Ishikawa (cell line): ENCODE results near the gene LDAF1.
A peak's percentile ranks its signal among the peaks of the same experiment; 100 is the strongest.

ENCODE experiments used
- CEBPB ChIP-seq: IDR thresholded peaks from 2 replicates; pipeline ENCODE4 v1.6.1; 2012
- CREB1 ChIP-seq: IDR thresholded peaks from 2 replicates; pipeline ENCODE4 v1.6.1; 2012; ENCODE audit warnings: low read depth
- EGR1 ChIP-seq: IDR thresholded peaks from 2 replicates; pipeline ENCODE4 v1.6.1; 2012
- EP300 ChIP-seq: IDR thresholded peaks from 2 replicates; pipeline ENCODE4 v1.6.1; 2012; ENCODE audit warnings: borderline replicate concordance
- FOXM1 ChIP-seq: IDR thresholded peaks from 2 replicates; pipeline ENCODE4 v1.6.1; 2012; ENCODE audit warnings: low read depth, borderline replicate concordance
- MAX ChIP-seq: IDR thresholded peaks from 2 replicates; pipeline ENCODE4 v1.6.1; 2012
- NFIC ChIP-seq: IDR thresholded peaks from 2 replicates; pipeline ENCODE4 v1.6.1; 2012
- RAD21 ChIP-seq: IDR thresholded peaks from 2 replicates; pipeline ENCODE4 v1.6.1; 2012; ENCODE audit warnings: low read depth
- TAF1 ChIP-seq: IDR thresholded peaks from 2 replicates; pipeline ENCODE4 v1.6.1; 2012; ENCODE audit warnings: low read depth, mild to moderate bottlenecking
- TCF12 ChIP-seq: IDR thresholded peaks from 2 replicates; pipeline ENCODE4 v1.6.1; 2012; ENCODE audit warnings: low read depth
- TEAD4 ChIP-seq: IDR thresholded peaks from 2 replicates; pipeline ENCODE4 v1.6.1; 2012
- USF1 ChIP-seq: IDR thresholded peaks from 2 replicates; pipeline ENCODE4 v1.6.1; 2012
- YY1 ChIP-seq: IDR thresholded peaks from 2 replicates; pipeline ENCODE4 v1.6.1; 2012; ENCODE audit warnings: low read depth
- ZBTB7A ChIP-seq: IDR thresholded peaks from 2 replicates; pipeline ENCODE4 v1.6.1; 2012; ENCODE audit warnings: low read depth
- TF ChIP-seq, protein P1 (sequence below): IDR thresholded peaks from 2 replicates; pipeline ENCODE4 v1.6.1; 2012; ENCODE audit warnings: low read depth, mild to moderate bottlenecking

LDAF1 gene

DNA sequence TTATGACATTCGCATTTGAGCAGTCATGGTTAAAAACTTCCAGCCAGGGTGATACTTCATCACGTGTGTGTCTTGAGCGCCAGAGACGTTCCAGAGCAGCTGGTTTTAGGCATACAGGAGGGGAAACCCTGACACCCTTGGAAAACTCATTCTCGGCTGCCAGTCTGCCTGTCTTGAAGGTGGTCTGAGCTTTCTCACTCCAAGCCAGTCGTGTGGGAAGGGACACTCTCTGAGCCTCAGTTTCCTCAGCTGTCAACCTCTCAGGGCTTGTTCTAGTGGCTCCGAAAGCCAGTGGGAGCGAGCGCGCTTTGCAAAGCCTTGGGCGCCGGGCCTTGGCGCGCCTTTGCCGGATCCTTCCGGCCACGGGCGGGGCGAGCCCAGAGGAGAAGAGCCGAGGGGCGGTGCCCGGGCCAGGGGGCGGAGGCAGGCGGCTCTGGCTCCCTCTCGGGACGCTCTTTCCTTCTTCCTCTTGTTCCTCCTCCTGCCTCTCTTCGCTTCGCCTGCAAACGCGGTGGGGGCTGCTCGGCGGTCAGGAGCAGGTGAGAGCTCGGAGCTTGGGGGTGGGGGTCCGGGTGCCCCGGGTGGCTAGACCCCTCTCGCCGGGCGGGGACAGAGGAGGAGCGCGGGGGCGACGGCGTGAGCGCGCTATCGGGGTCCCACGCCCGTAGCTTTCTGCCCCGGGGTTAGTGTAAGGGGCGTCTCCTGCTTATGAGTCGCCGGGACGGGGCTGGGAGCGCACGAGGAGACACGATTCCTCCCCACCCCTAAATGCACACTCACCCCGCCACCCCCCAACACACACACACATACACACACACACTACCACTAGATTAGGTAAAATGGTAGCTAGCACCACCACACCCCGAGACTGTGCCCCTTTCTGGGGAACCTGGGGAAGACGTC lies at the start of gene LDAF1:
Gene LDAF1, plus strand, starts transcription at position 467 of the 903 bp plus-strand sequence. CDS start 2,509 bp downstream, outside the sequence.
- TF ChIP-seq TCF12 (no peak), TEAD4 (no peak), RAD21 (no peak), USF1 (no peak), TAF1 (peak; percentile 46; the same call in 1 of the 2 replicates), MAX (no peak), NFIC (no peak), FOXM1 (no peak), CEBPB (no peak), ZBTB7A (peak; percentile 57; the same call in 1 of the 2 replicates), EGR1 (0 out of 2 replicates have a peak, but pooled peaks have one; percentile 19), CREB1 (no peak)

GRCh38 chr16:21116148-21116693 lies 42.3 kb upstream of the LDAF1 start:
- TF ChIP-seq EGR1 = no peak
- TF ChIP-seq USF1 = no peak
- no peak for TF ChIP-seq NFIC
- TF ChIP-seq YY1 = no peak

GRCh38 chr16:21117567-21117966 lies 40.9 kb upstream of the LDAF1 start:
- TF ChIP-seq YY1 = no peak
- no peak for TF ChIP-seq EP300
- TF ChIP-seq MAX = no peak
- TF ChIP-seq CEBPB = no peak
- TF ChIP-seq TCF12 = no peak
- TF ChIP-seq RAD21 = no peak
- TF ChIP-seq FOXM1 = no peak
- TF ChIP-seq, protein P1, sequence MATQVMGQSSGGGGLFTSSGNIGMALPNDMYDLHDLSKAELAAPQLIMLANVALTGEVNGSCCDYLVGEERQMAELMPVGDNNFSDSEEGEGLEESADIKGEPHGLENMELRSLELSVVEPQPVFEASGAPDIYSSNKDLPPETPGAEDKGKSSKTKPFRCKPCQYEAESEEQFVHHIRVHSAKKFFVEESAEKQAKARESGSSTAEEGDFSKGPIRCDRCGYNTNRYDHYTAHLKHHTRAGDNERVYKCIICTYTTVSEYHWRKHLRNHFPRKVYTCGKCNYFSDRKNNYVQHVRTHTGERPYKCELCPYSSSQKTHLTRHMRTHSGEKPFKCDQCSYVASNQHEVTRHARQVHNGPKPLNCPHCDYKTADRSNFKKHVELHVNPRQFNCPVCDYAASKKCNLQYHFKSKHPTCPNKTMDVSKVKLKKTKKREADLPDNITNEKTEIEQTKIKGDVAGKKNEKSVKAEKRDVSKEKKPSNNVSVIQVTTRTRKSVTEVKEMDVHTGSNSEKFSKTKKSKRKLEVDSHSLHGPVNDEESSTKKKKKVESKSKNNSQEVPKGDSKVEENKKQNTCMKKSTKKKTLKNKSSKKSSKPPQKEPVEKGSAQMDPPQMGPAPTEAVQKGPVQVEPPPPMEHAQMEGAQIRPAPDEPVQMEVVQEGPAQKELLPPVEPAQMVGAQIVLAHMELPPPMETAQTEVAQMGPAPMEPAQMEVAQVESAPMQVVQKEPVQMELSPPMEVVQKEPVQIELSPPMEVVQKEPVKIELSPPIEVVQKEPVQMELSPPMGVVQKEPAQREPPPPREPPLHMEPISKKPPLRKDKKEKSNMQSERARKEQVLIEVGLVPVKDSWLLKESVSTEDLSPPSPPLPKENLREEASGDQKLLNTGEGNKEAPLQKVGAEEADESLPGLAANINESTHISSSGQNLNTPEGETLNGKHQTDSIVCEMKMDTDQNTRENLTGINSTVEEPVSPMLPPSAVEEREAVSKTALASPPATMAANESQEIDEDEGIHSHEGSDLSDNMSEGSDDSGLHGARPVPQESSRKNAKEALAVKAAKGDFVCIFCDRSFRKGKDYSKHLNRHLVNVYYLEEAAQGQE = no peak
- no peak for TF ChIP-seq USF1
- TF ChIP-seq CREB1 = no peak
- no peak for TF ChIP-seq TEAD4
- no peak for TF ChIP-seq TAF1

DNA sequence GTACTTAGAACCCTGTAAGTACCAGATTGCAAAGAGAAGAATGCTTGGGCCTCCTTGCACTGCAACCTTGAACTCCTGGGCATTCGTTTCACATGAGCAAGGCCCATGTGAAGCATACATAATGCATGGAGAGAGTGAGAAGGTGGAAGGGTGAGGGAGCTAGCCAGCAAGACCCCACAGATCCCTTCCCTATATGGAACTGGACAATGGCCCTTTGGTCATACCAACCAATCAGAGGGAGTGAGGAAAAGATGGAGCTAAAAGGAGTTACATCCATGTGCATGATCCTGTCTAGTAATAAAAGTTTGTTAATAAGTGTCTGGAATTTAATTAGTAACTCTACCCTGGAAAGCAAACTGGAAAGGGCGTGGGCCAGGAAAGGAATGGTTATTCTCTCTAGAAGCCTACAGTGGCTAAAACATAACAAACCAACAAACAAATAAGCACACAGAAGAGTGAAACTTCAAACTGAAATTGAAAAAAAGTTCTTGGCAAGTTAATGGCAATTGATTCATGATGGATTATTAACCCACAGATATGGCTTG lies 37.4 kb upstream of the LDAF1 start:
- no peak for TF ChIP-seq EGR1
- no peak for TF ChIP-seq TAF1
- no peak for TF ChIP-seq MAX
- TF ChIP-seq FOXM1 = no peak
- TF ChIP-seq CREB1 = no peak
- TF ChIP-seq TCF12 = no peak
- no peak for TF ChIP-seq TEAD4
- TF ChIP-seq YY1 = no peak
- no peak for TF ChIP-seq EP300
- TF ChIP-seq ZBTB7A = no peak
- TF ChIP-seq, protein P1 = no peak
- TF ChIP-seq USF1 = no peak
- TF ChIP-seq RAD21 = no peak
- no peak for TF ChIP-seq NFIC
- no peak for TF ChIP-seq CEBPB
